GM23248 (cell line): ENCODE data around the gene AADAT. TPM values are rescaled to one million over a fixed set of nuclear protein-coding genes. Genes with fewer than 3 reads are reported as not detected.

ENCODE experiments used
- DNase-seq: peaks from one replicate; pipeline ENCODE4 v3.0.0-alpha.2; 2015
- H2AFZ ChIP-seq: fragments of 200-600 bp; sonication (generic); 2 replicates; pipeline ENCODE4 v1.6.1; 2016; ENCODE audit warnings: antibody characterized with exemption
- H3F3A ChIP-seq: fragments of 200-600 bp; sonication (generic); 2 replicates; pipeline ENCODE4 v1.6.1; 2016; ENCODE audit warnings: mild to moderate bottlenecking, antibody characterized with exemption, mixed run types; ENCODE audit not compliant: insufficient read depth
- H3K27ac ChIP-seq: fragments of 200-600 bp; sonication (generic); 2 replicates; pipeline ENCODE4 v1.5.1; 2016; ENCODE audit warnings: mild to moderate bottlenecking
- H3K27me3 ChIP-seq: fragments of 200-600 bp; sonication (generic); replicated peaks from 2 replicates; pipeline ENCODE4 v1.6.1; 2016; ENCODE audit warnings: mild to moderate bottlenecking; ENCODE audit not compliant: insufficient read depth
- H3K36me3 ChIP-seq: fragments of 200-600 bp; sonication (generic); 2 replicates; pipeline ENCODE4 v1.6.1; 2016; ENCODE audit warnings: low read depth, mild to moderate bottlenecking
- H3K4me1 ChIP-seq: fragments of 200-600 bp; sonication (generic); 2 replicates; pipeline ENCODE4 v1.6.1; 2016; ENCODE audit warnings: mild to moderate bottlenecking; ENCODE audit not compliant: insufficient read depth
- H3K4me2 ChIP-seq: fragments of 200-600 bp; sonication (generic); one replicate; pipeline ENCODE4 v1.6.1; 2016; ENCODE audit warnings: mild to moderate bottlenecking; ENCODE audit not compliant: unreplicated experiment
- H3K4me3 ChIP-seq: fragments of 200-600 bp; sonication (generic); 2 replicates; pipeline ENCODE4 v1.5.1; 2016; ENCODE audit warnings: mild to moderate bottlenecking
- H3K79me2 ChIP-seq: fragments of 200-600 bp; sonication (generic); 2 replicates; pipeline ENCODE4 v1.6.1; 2016; ENCODE audit warnings: mild to moderate bottlenecking; ENCODE audit not compliant: insufficient read depth
- H3K9ac ChIP-seq: fragments of 200-600 bp; sonication (generic); 2 replicates; pipeline ENCODE4 v1.6.1; 2016; ENCODE audit warnings: mild to moderate bottlenecking
- H3K9me2 ChIP-seq: fragments of 200-600 bp; sonication (generic); 2 replicates; pipeline ENCODE4 v1.6.1; 2016; ENCODE audit warnings: mixed run types, mild to moderate bottlenecking, moderate library complexity; ENCODE audit not compliant: insufficient read depth
- H3K9me3 ChIP-seq: fragments of 200-600 bp; sonication (generic); one replicate; pipeline ENCODE4 v1.6.1; 2017; ENCODE audit warnings: low read depth
- H4K20me1 ChIP-seq: fragments of 200-600 bp; sonication (generic); 2 replicates; pipeline ENCODE4 v1.6.0; 2016; ENCODE audit not compliant: insufficient read depth
- EZH2 ChIP-seq: fragments of 200-600 bp; sonication (generic); IDR thresholded peaks from 2 replicates; pipeline ENCODE4 v1.6.1; 2018; ENCODE audit warnings: antibody characterized with exemption, mild to moderate bottlenecking; ENCODE audit not compliant: insufficient read depth, poor library complexity, severe bottlenecking
- EZH2phosphoT487 ChIP-seq: fragments of 200-600 bp; sonication (generic); IDR thresholded peaks from 2 replicates; pipeline ENCODE4 v1.6.1; 2018; ENCODE audit warnings: antibody characterized with exemption, moderate library complexity, mild to moderate bottlenecking, low read depth; ENCODE audit not compliant: insufficient read depth
- WGBS, 2 experiments: methylation state at CpG; one replicate each; pipeline ENCODE4 v1.1.6; 2015 to 2017; ENCODE audit warnings: low lambda C conversion rate in 2 of 2, low coverage in 1 of 2; ENCODE audit errors: missing lambda C conversion rate in 2 of 2; 5-methylcytosine and 5-hydroxymethylcytosine counted together
- in situ Hi-C: fragments of 300-500 bp; cut with MboI; formaldehyde crosslinking; loops from 2 replicates; pipeline ENCODE4 v1.15.0; 2020
- polyA plus RNA-seq: library from polyadenylated mRNA; unstranded; fragments of >200 nt; fragmentation: Nextera tagmentation; extraction: Ambion mirVana; gene quantifications from 2 replicates; pipeline ENCODE4 v1.2.1, GENCODE V29; 2016
- total RNA-seq: library from RNA; depleted of rRNA; stranded (reverse); fragments of >200 nt; shearing (Covaris generic); gene quantifications from 2 replicates; pipeline ENCODE4 v1.2.3, GENCODE V29; 2014

The AADAT gene
- total and polyA plus RNA-seq, 2 experiments from 2014 or later: 4.3 to 7.7 TPM

DNA sequence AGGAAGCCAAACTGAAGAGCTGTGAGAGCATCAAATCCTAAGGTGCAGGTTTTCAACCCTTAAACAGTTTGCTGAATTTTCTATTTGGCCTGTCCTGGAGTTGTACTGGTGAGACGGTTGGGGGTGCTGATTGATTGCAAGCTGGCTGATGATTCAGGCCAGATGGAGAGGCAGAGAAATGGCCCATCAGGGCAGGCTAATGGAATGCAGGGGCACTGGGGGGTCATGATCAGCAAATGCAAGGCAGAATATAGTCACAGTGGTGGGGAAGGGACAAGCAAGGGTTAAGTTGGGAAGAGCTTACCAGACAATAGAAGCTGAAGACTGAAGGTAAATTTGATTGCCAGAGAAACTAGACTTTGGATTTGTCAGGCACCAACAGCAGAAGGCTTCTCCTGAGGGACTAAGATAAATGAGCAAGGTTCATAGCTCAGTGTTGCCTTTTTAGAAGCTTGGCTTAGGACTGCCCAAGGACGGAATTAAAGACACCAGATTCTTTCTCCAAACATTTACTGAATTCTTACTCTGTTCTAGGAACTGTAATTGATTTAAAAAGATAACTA lies 4.3 kb upstream of the AADAT start:
- Histone ChIP-seq H3K27ac (no peak overlapping the region), H3K4me3 (no peak overlapping the region), H3K79me2 (no peaks in the 10 kb centered on the region), H4K20me1 (no peaks in the 10 kb centered on the region), H3K27me3 (no peaks in the 10 kb centered on the region), H3K9me3 (no peaks in the 10 kb centered on the region), H3K9me2 (no peaks in the 10 kb centered on the region), H3K4me1 (peaks cover 6% of the 10 kb centered on the region), H3K9ac (no peak overlapping the region), H2AFZ (no peak overlapping the region), H3K4me2 (no peak overlapping the region), H3F3A (no peaks in the 10 kb centered on the region), H3K36me3 (no peaks in the 10 kb centered on the region)
- DNase-seq: no peak
- no peak for TF ChIP-seq EZH2
- TF ChIP-seq EZH2phosphoT487: no peak
- 82 to 88% methylated on average over 2 of the region's 2 CpGs for WGBS, 2 experiments
- in situ Hi-C loops: no loop called here

DNA sequence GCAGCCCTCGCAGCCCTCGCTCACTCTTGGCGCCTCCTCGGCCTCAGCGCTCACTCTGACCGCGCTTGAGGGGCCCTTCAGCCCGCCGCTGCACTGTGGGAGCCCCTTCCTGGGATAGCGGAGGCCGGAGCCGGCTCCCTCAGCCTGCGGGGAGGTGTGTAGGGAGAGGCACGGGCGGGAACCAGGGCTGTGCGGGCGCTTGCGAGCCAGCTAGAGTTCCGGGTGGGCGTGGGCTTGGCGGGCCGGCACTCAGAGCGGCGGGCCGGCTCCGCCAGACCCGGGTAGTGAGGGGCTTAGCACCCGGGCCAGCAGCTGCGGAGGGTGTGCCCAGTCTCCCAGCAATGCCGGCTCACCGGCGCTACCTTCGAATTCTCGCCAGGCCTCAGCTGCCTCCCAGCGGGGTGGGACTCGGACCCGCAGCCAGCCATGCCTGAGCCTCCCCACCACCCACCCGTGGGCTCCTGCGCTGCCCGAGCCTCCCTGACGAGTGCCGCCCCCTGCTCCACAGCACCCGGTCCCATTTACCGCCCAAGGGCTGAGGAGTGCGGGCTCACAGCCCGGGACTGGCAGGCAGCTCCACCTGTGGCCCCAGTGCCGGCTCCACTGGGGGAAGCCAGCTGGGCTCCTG lies 1.4 kb upstream of the AADAT start:
- Histone ChIP-seq H3K36me3 (no peaks in the 10 kb centered on the region), H3K79me2 (no peaks in the 10 kb centered on the region), H4K20me1 (no peaks in the 10 kb centered on the region), H3K27me3 (no peaks in the 10 kb centered on the region), H2AFZ (no peak overlapping the region), H3F3A (no peaks in the 10 kb centered on the region), H3K4me2 (no peak overlapping the region), H3K4me1 (peaks cover 6% of the 10 kb centered on the region), H3K9me3 (no peaks in the 10 kb centered on the region), H3K9ac (no peak overlapping the region), H3K27ac (no peak overlapping the region), H3K4me3 (no peak overlapping the region), H3K9me2 (no peaks in the 10 kb centered on the region)
- TF ChIP-seq EZH2: no peak
- no peak for TF ChIP-seq EZH2phosphoT487
- no peak for DNase-seq
- in situ Hi-C loops: no loop called here
- 95 to 99% methylated on average over 28 to 46 of the region's 47 CpGs for WGBS, 2 experiments

- Histone ChIP-seq H3K9me3 (no peaks in the 10 kb centered on the region), H3K79me2 (no peaks in the 10 kb centered on the region), H3K4me2 (peak overlapping the region; percentile 85), H2AFZ (peak overlapping the region; percentile 88), H3F3A (no peaks in the 10 kb centered on the region), H3K27me3 (no peaks in the 10 kb centered on the region), H3K4me3 (peak overlapping the region; percentile 77), H4K20me1 (no peaks in the 10 kb centered on the region), H3K4me1 (peaks cover 6% of the 10 kb centered on the region), H3K9me2 (no peaks in the 10 kb centered on the region), H3K36me3 (no peaks in the 10 kb centered on the region), H3K27ac (0 out of 2 replicates have a peak overlapping the region, but pooled peaks have one; percentile 10), H3K9ac (peak overlapping the region; percentile 79)
- peak; percentile 27 for DNase-seq
- WGBS, 2 experiments: 1 to 3% methylated on average over 9 of the region's 9 CpGs
- in situ Hi-C loops: no loop called here
- TF ChIP-seq EZH2 (no peak), EZH2phosphoT487 (no peak)
These were observed 746 bp upstream of the AADAT start for GRCh38 chr4:170090352-170091052.

GRCh38 chr4:170089274-170089667 lies 485 bp downstream of the AADAT start:
- Histone ChIP-seq H3K4me2 (peak overlapping the region; percentile 85), H3K4me1 (peaks cover 6% of the 10 kb centered on the region), H3K9ac (peak overlapping the region; percentile 79), H3K4me3 (peak overlapping the region; percentile 77), H4K20me1 (no peaks in the 10 kb centered on the region), H3K27ac (no peak overlapping the region), H3K27me3 (no peaks in the 10 kb centered on the region), H2AFZ (peak overlapping the region; percentile 88), H3K9me2 (no peaks in the 10 kb centered on the region), H3K36me3 (no peaks in the 10 kb centered on the region), H3K9me3 (no peaks in the 10 kb centered on the region), H3K79me2 (no peaks in the 10 kb centered on the region), H3F3A (no peaks in the 10 kb centered on the region)
- WGBS, 2 experiments: 2 to 4% methylated on average over 18 of the region's 18 CpGs
- peak; percentile 61 for DNase-seq
- TF ChIP-seq EZH2phosphoT487 (no peak), EZH2 (no peak)
- in situ Hi-C loops: no loop called here
